ENCODE results near the gene BAZ1A.

BAZ1A gene

GRCh38 chr14:34723867-34724266 lies 151.3 kb downstream of the BAZ1A start:
- H3K27ac ChIP-seq (ENCODE audit: low read length), result no peak overlapping the region
- no peaks in the 10 kb centered on the region for H3K9me3 ChIP-seq (ENCODE audit: control insufficient read depth, insufficient read depth, low read length)
- no peaks in the 10 kb centered on the region for H3K36me3 ChIP-seq (ENCODE audit: control insufficient read depth, insufficient read depth, low read length)
- WGBS (ENCODE audit: insufficient coverage, insufficient read length), result no CpG with 5 or more reads among the region's 3 CpGs
- H3K27me3 ChIP-seq (ENCODE audit: control insufficient read depth, insufficient read depth, low read length), result no peaks in the 10 kb centered on the region
- H3K4me3 ChIP-seq (ENCODE audit: low read length), result no peak overlapping the region
- no peaks in the 10 kb centered on the region for H3K4me1 ChIP-seq (ENCODE audit: control insufficient read depth, insufficient read depth, low read length)
- DNase-seq (ENCODE audit: low read depth, low spot score), result no peak

GRCh38 chr14:34722723-34723545 lies 152.2 kb downstream of the BAZ1A start:
- H3K9me3 ChIP-seq (ENCODE audit: control insufficient read depth, insufficient read depth, low read length), result no peaks in the 10 kb centered on the region
- H3K36me3 ChIP-seq (ENCODE audit: control insufficient read depth, insufficient read depth, low read length), result no peaks in the 10 kb centered on the region
- peak; percentile 22 for DNase-seq (ENCODE audit: low read depth, low spot score)
- no peaks in the 10 kb centered on the region for H3K27me3 ChIP-seq (ENCODE audit: control insufficient read depth, insufficient read depth, low read length)
- no peaks in the 10 kb centered on the region for H3K4me1 ChIP-seq (ENCODE audit: control insufficient read depth, insufficient read depth, low read length)
- WGBS (ENCODE audit: insufficient coverage, insufficient read length), result no CpG with 5 or more reads among the region's 10 CpGs
- no peak overlapping the region for H3K27ac ChIP-seq (ENCODE audit: low read length)
- no peak overlapping the region for H3K4me3 ChIP-seq (ENCODE audit: low read length)

GRCh38 chr14:34721129-34721528 lies 154.0 kb downstream of the BAZ1A start:
- no peak for DNase-seq (ENCODE audit: low read depth, low spot score)
- H3K4me1 ChIP-seq (ENCODE audit: control insufficient read depth, insufficient read depth, low read length), result no peaks in the 10 kb centered on the region
- no peaks in the 10 kb centered on the region for H3K27me3 ChIP-seq (ENCODE audit: control insufficient read depth, insufficient read depth, low read length)
- H3K27ac ChIP-seq (ENCODE audit: low read length), result no peak overlapping the region
- H3K4me3 ChIP-seq (ENCODE audit: low read length), result no peak overlapping the region
- WGBS (ENCODE audit: insufficient coverage, insufficient read length), result 100% methylated on average over 1 of the region's 2 CpGs
- no peaks in the 10 kb centered on the region for H3K9me3 ChIP-seq (ENCODE audit: control insufficient read depth, insufficient read depth, low read length)
- no peaks in the 10 kb centered on the region for H3K36me3 ChIP-seq (ENCODE audit: control insufficient read depth, insufficient read depth, low read length)

- no peaks in the 10 kb centered on the region for H3K4me1 ChIP-seq (ENCODE audit: control insufficient read depth, insufficient read depth, low read length)
- no peaks in the 10 kb centered on the region for H3K36me3 ChIP-seq (ENCODE audit: control insufficient read depth, insufficient read depth, low read length)
- no peak overlapping the region for H3K4me3 ChIP-seq (ENCODE audit: low read length)
- DNase-seq (ENCODE audit: low read depth, low spot score), result no peak
- WGBS (ENCODE audit: insufficient coverage, insufficient read length), result no CpG with 5 or more reads among the region's 4 CpGs
- no peaks in the 10 kb centered on the region for H3K9me3 ChIP-seq (ENCODE audit: control insufficient read depth, insufficient read depth, low read length)
- H3K27ac ChIP-seq (ENCODE audit: low read length), result no peak overlapping the region
- H3K27me3 ChIP-seq (ENCODE audit: control insufficient read depth, insufficient read depth, low read length), result no peaks in the 10 kb centered on the region
Observed at GRCh38 chr14:34718750-34719304, 156.3 kb downstream of the BAZ1A start.

- Histone ChIP-seq H3K4me1 (ENCODE audit: control insufficient read depth, insufficient read depth, low read length) (no peaks in the 10 kb centered on the region), H3K27ac (ENCODE audit: low read length) (no peak overlapping the region), H3K4me3 (ENCODE audit: low read length) (no peak overlapping the region; the same call in 1 of the 2 replicates), H3K27me3 (ENCODE audit: control insufficient read depth, insufficient read depth, low read length) (no peaks in the 10 kb centered on the region), H3K36me3 (ENCODE audit: control insufficient read depth, insufficient read depth, low read length) (no peaks in the 10 kb centered on the region; the same call in 1 of the 2 replicates), H3K9me3 (ENCODE audit: control insufficient read depth, insufficient read depth, low read length) (no peaks in the 10 kb centered on the region)
- no peak for DNase-seq (ENCODE audit: low read depth, low spot score)
- no CpG with 5 or more reads among the region's 8 CpGs for WGBS (ENCODE audit: insufficient coverage, insufficient read length)
Observed at GRCh38 chr14:34715127-34715863, 159.9 kb downstream of the BAZ1A start.

- WGBS (ENCODE audit: insufficient coverage, insufficient read length), result no CpG with 5 or more reads among the region's 76 CpGs
- Histone ChIP-seq H3K27me3 (ENCODE audit: control insufficient read depth, insufficient read depth, low read length) (no peaks in the 10 kb centered on the region), H3K9me3 (ENCODE audit: control insufficient read depth, insufficient read depth, low read length) (no peaks in the 10 kb centered on the region), H3K36me3 (ENCODE audit: control insufficient read depth, insufficient read depth, low read length) (no peaks in the 10 kb centered on the region; the same call in 1 of the 2 replicates), H3K4me1 (ENCODE audit: control insufficient read depth, insufficient read depth, low read length) (no peaks in the 10 kb centered on the region), H3K27ac (ENCODE audit: low read length) (no peak within 1 kb of the TSS), H3K4me3 (ENCODE audit: low read length) (peak within 1 kb of the TSS; percentile 51)
- peak; percentile 37 for DNase-seq (ENCODE audit: low read depth, low spot score)
Observed at GRCh38 chr14:34714320-34715126, 160.6 kb downstream of the BAZ1A start, which contains the start of gene CFL2. Gene CFL2 (minus strand): TSS chr14:34714593. CDS start chr14:34714540, 53 bp downstream.

- no CpG with 5 or more reads among the region's 33 CpGs for WGBS (ENCODE audit: insufficient coverage, insufficient read length)
- H3K27ac ChIP-seq (ENCODE audit: low read length), result no peak overlapping the region
- no peak for DNase-seq (ENCODE audit: low read depth, low spot score)
- H3K9me3 ChIP-seq (ENCODE audit: control insufficient read depth, insufficient read depth, low read length), result no peaks in the 10 kb centered on the region
- no peaks in the 10 kb centered on the region; the same call in 1 of the 2 replicates for H3K36me3 ChIP-seq (ENCODE audit: control insufficient read depth, insufficient read depth, low read length)
- peak overlapping the region; percentile 51; the same call in 1 of the 2 replicates for H3K4me3 ChIP-seq (ENCODE audit: low read length)
- no peaks in the 10 kb centered on the region for H3K4me1 ChIP-seq (ENCODE audit: control insufficient read depth, insufficient read depth, low read length)
- no peaks in the 10 kb centered on the region for H3K27me3 ChIP-seq (ENCODE audit: control insufficient read depth, insufficient read depth, low read length)
Observed at GRCh38 chr14:34713681-34714319, 161.4 kb downstream of the BAZ1A start.

GRCh38 chr14:34713122-34713680 lies 162.0 kb downstream of the BAZ1A start:
- no CpG with 5 or more reads among the region's 6 CpGs for WGBS (ENCODE audit: insufficient coverage, insufficient read length)
- H3K36me3 ChIP-seq (ENCODE audit: control insufficient read depth, insufficient read depth, low read length), result no peaks in the 10 kb centered on the region; the same call in 1 of the 2 replicates
- no peaks in the 10 kb centered on the region for H3K4me1 ChIP-seq (ENCODE audit: control insufficient read depth, insufficient read depth, low read length)
- no peak overlapping the region for H3K27ac ChIP-seq (ENCODE audit: low read length)
- H3K9me3 ChIP-seq (ENCODE audit: control insufficient read depth, insufficient read depth, low read length), result no peaks in the 10 kb centered on the region
- peak overlapping the region; percentile 51; the same call in 1 of the 2 replicates for H3K4me3 ChIP-seq (ENCODE audit: low read length)
- no peaks in the 10 kb centered on the region for H3K27me3 ChIP-seq (ENCODE audit: control insufficient read depth, insufficient read depth, low read length)
- DNase-seq (ENCODE audit: low read depth, low spot score), result no peak

- no peak overlapping the region for H3K4me3 ChIP-seq (ENCODE audit: low read length)
- H3K9me3 ChIP-seq (ENCODE audit: control insufficient read depth, insufficient read depth, low read length), result no peaks in the 10 kb centered on the region
- no peaks in the 10 kb centered on the region for H3K4me1 ChIP-seq (ENCODE audit: control insufficient read depth, insufficient read depth, low read length)
- no peaks in the 10 kb centered on the region for H3K27me3 ChIP-seq (ENCODE audit: control insufficient read depth, insufficient read depth, low read length)
- DNase-seq (ENCODE audit: low read depth, low spot score), result no peak
- WGBS (ENCODE audit: insufficient coverage, insufficient read length), result no CpG with 5 or more reads among the region's 4 CpGs
- H3K36me3 ChIP-seq (ENCODE audit: control insufficient read depth, insufficient read depth, low read length), result no peaks in the 10 kb centered on the region; the same call in 1 of the 2 replicates
- H3K27ac ChIP-seq (ENCODE audit: low read length), result no peak overlapping the region
Observed at GRCh38 chr14:34711796-34712712, 163.1 kb downstream of the BAZ1A start.

All from iPS DF 6.9 (cell line).